GM18907 (cell line): Measurements from ENCODE around the gene FNDC11.
"Not testable (repeated sequence)": the region's sequence is repeated elsewhere in the genome, so short reads cannot be mapped to it uniquely, and the experiment has no call there.

Experiments used
- ATAC-seq: cut with Tn5 transposase; IDR thresholded peaks from one replicate; pipeline ENCODE4 v1.9.1; 2021; ENCODE audit warnings: mild to moderate bottlenecking, moderate library complexity; ENCODE audit not compliant: unreplicated experiment

FNDC11 gene

DNA sequence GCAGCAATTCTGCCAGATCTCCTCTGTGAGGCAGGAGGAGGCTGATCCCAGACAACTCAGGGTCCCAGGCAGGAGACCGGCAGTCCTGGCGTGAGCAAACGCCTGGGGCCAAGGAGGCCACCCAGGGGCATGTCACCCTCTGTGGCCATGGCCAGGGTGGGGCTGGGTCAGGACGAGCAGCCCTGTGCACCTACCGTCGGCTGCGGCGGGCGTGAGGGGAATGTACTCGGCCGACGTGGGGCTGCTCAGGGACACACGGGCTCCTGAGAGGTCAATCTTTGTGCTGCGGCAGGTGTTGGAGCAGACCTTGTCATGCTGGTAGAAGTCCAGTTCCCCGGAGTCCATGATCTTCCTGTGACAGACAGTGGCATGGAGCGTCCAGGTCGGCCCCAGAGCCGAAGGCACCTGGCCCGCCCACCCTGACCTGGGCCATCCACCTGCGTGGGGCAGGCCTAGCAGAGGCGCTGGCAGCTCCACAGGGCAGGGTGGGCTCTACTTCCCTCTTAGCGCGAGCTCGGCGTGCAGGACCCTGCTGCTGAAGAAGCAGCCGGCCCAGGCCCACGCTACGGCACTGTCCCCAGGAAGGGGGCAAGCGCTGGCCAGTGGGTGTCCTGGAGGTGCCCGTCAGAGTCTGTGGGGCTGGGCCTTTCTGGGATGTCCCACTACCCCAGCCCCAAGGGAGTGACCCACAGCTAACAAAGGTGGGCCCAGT lies 41.6 kb downstream of the FNDC11 start:
- no peak for ATAC-seq

GRCh38 chr20:63596423-63596822 lies 42.5 kb downstream of the FNDC11 start:
- no peak for ATAC-seq

- ATAC-seq, result no peak
These were observed 43.9 kb downstream of the FNDC11 start for GRCh38 chr20:63597651-63598478.

DNA sequence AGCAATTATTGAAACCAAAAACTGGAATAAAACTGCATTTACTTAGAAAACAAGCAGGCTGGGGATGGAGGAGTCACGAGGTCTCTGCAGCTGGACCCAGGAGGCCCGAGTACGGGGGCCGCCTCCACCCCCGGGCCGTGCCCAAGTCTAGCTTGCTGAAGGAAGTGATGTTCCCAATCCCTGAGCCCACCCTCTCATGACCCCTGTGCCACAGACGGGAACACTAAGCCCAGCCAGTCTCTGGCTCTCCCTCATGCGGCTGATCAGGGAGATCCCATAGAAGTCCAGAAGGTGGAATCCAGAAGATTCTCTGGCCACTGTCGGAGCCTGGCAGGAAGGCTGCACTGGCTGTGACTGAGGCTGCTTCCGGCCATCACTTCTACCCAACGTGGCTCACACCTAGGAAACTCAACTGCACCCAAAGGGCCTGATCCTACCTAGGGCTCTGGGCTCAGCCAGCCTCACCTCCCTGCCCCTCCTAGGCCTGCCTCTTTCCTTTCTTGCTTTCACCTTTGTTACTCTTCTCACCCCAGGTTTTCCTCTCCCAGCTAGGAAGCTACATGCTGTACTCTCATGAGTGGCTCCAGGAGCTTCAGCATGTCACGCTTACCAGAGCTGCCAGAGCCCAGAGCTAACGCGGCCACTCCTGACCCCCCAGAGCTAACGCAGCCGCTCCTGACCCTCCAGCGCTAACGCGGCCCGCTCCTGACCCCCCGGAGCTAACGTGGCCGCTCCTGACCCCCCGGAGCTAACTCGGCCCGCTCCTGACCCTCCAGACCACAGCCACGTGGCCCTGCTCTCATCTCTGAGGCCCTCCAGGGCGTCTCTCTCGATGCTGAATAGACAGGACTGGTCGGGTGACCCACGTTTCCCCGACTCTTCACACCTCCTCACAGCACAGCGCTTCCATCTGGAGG lies 44.8 kb downstream of the FNDC11 start:
- ATAC-seq, result no peak

DNA sequence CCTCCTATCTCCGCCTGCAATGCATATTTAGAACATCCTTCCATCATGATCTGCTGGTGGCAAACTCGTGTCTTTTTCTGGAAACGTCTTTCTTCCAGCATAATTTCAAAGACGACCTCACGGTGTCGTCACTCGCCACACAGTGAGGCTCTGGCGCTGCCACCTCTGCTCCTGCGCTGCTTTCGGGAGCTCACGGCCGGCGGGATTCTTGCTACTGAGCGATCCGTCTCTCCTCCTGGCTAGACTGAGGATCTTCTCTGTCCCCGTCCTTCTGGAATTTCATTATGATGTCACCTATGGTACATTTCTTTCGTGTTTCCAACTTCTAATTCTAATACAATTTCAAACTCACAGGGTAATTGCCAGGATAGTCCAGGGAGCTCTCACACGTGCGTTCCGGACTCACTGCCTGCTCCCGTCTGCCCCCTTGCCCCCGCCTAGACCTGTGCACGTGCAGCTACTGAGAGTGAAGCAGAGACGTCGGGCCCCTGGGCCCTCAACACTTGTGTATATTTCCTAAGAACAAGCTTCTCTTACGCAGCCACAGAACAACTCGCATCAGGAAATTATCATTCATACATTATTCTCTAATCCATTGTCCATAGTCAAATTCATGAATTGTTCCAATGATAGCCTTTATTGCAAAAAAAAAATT lies 45.6 kb downstream of the FNDC11 start:
- ATAC-seq, result no peak

DNA sequence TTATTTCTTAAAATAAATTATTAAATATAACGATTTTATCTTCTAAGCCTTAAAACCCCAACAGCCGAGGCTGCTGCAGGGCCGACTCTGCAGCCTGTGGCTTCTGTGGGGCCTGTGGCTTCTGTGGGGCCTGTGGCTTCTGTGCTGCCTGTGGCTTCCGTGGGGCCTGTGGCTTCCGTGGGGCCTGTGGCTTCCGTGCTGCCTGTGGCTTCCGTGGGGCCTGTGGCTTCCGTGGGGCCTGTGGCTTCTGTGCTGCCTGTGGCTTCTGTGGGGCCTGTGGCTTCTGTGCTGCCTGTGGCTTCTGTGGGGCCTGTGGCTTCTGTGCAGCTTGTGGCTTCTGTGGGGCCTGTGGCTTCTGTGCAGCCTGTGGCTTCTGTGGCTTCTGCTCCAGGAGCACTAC lies 47.7 kb downstream of the FNDC11 start:
- not testable (repeated sequence) for ATAC-seq

GRCh38 chr20:63602321-63602720 lies 48.4 kb downstream of the FNDC11 start:
- ATAC-seq, result no peak
